NCI-H2227 (cell line): ENCODE results near the gene ARSJ.

Source experiments
- DNase-seq: peaks from one replicate; lab custom pipeline; 2025; ENCODE audit not compliant: unreplicated experiment; lab: John Stamatoyannopoulos, UW

Gene ARSJ

DNA sequence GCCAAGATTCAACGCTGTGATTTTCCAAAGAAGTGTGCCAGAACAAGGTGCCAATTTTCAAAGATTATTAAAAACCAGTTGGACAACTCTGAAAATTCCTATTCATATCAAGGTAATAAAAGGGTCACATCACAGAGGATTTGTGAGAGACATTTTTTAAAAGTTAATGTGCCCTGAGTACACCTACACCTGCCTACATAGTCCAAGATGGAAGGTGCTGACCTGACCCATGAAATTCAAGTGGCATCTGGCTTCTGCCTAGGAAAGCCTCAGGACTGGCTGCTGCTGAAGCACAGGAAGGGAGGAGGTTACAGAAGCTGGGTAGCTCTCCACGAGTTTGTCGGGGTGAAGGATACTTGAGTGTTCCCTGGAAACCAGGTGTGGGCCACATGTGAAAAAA is 11.4 kb upstream of the ARSJ start:
- DNase-seq: no peak

DNA sequence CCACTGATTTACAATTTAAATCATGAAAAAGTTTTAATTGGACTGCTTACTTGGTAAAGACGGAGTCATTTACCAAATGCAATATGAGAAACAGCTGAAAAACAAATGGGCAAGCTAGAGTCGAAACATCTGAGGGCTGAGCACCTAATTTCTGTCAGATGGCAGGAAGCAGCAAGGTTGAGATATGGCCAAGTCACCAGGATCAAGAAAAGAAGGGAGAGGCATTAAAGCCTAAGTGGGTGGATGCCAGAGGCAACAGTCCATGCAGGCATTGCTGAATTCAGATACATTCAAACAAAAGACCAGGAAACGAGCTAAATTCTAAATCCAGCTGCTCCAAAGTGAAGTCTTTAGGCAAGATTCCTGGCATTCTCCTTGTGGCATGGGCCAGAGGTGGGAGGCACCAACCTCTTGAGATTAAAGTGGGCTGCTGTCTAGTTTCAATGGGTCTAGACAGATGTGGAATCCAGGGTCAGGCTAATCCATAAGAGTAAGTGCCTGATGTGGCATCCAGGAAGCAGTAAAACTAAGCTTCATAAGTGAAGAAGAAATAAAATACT is 8.0 kb upstream of the ARSJ start:
- no peak for DNase-seq

DNA sequence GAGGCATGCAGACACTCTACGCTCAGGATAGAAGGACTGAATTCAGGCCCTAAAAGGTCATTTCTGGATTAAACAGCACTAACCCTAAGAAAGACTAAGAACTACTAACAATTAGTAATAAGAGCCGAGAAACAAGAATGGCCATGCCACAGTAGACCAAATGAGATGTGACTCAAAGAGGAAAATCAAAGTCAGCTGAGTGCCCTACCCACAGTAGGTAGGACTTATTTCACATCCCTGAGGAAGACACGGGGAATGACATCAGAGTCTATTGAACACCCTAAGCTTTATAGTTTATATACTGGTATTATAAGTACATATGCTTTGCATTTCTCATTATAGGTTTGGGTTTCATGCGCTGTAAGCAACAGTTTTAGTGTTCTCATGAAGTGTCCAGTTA is 2.7 kb upstream of the ARSJ start:
- no peak for DNase-seq

DNA sequence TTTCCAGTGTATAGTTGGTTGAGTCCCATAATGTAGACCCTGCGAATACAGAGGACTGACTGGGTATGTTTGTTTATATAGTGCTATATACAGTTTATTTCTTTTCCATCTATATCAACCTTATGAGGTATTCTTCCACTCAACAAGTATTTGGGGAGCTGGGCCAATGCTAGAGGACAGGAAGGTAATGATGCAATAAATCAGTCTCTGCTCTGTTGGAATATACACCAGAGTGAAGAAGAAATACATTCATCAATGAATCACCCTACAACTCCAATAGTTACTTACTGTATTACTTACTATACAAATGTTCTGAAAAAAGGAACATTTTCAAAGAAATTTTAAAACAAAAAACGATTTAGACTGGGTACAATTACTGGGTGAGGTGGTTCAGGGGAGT is 2.1 kb upstream of the ARSJ start:
- DNase-seq: no peak

DNA sequence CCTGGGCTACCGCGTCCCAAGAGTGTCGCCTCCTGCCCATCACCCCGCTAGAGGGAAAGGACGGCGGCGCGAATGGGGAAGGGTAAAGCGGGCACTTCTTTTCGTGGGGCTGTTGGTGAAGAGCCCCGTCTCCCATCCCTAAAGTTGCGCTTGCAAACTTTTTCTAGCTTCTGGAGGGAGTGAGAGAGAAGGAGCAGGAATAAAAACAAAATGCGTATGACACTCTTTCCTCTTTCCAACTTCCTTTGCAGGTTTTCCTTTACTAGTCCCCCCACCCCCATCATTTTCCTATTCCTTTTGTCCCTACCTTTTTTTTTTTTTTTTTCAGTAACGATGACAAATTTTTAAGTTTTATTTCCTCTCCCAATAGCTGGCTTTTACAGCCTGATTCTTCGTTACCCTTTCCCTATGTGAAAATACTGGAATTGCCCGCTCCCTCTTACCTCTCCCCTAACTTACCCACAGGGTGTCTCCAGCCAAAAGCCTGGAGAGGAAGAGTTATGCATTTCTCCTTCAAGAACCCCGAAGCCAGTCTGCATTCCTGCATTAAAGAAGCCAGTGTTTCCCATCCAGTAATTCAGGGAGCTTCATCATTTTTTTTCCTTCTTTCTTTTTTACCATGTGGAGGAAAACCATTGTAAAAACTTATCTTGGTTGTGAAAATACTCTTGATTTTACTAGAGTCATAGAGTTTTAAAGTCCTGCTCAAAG is 613 bp upstream of the ARSJ start:
- no peak for DNase-seq

DNA sequence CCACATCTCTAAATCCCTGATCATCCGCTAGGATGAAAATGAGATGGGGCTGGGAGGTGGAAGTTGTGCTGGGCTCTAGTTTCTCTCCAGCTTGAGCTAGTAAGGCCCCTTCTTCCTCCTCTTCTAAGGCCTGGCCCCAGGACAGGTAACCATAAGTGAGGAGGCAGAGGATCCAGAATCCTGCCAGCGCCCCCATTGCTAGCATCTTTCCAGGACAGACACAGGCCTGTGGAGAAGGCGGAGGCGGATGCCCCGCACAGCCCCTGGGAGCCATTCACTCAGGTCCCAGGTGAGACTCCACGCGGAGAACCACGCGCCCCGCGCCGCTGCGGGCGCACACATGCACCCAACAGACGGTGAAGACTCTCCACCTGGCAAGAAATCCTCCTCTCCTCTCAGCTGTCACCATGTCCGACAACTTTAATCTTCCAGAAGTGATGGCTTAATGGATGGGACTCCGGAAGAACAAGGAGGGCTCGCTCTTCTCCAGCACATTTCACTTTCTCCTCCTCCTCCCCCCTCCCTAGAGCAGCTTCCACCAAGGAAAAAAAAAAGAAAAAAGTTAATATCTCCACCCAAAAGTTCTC is 793 bp downstream of the ARSJ start:
- no peak for DNase-seq

DNA sequence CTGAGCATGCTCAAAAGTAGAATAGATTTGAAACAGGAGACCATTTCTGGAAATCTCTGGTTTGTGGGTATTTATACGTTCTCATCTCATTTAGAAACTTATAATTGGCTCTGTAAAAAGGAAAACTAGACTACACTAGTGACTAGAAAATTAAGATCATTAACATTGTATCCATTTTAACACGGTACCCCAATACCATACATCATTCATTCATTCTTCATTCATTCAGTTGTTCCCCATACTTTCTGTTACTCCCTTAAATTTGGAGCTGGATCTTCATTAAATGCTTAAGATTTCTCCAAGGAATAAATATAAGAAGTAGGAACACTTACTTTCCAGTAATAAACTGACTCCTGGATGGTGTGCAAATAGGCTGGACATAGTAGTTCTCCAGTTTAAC is 1.3 kb downstream of the ARSJ start:
- DNase-seq: no peak

DNA sequence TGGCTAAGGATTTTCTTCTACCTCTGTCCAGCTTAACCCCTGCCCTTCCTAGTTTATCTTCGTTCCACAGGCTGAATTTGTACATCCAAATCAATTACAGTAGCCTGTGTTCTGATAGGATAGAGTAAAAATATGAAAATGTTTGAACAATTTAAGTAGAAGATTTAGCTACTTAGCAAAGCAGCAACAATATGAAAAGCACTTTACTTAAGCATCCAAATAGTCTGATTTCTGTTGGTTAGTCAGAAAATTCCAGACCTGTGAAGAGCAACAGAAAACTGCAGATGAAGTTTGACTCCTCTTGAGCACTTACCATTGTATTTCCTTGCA is 2.0 kb downstream of the ARSJ start:
- DNase-seq: no peak

DNA sequence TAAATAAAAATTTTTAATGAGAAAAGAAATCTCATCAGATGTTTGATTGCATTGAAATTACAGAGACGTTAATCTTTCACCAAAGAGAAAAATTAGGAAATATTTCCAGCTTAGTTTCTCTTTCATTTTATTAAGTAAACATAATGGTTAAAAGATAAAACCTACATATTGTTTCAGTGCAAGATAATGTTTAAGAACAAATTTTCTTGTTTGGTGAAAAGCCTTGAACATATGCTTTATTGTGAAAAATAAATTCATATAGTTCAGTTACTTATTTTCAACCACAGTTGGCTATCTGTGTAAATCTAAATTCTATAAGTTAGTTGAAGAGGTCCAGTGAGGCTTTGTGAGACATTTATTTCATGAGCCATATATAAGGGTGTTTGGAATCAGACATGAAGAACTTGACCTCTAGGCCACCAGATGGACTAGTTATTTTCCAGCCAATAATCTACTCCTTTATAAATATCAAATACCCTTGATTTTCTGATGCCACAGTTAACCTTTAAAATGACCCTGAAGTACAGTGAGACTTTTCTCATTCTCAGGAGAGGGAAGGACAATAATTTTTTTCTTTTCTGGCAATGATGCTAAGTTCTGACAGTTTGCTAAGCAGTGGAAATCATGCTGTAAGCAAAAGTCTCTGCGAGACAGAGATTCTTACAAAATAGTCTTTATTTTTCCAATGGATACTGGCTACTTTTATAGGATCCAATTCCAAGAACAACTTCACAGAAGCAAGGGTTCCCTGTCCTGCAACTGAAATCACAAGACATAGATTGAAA is 2.5 kb downstream of the ARSJ start:
- no peak for DNase-seq

DNA sequence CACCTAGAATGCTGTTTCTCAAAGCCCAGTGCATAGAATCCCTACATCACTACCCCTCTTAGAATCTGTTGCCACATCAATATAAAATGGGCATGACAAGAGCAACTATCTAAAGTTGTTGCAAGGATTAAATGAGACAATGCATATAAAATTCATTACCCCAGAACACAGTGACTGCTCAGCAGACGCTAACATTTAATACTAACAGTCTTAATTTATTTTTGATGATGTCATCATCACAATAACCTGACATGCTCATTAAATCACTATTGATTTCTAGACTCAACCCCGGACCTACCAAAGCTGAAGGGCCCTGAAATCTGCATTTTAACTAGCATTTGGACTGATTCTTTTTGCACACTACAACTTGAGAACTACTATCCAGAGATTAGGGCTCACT is 3.9 kb downstream of the ARSJ start:
- no peak for DNase-seq

DNA sequence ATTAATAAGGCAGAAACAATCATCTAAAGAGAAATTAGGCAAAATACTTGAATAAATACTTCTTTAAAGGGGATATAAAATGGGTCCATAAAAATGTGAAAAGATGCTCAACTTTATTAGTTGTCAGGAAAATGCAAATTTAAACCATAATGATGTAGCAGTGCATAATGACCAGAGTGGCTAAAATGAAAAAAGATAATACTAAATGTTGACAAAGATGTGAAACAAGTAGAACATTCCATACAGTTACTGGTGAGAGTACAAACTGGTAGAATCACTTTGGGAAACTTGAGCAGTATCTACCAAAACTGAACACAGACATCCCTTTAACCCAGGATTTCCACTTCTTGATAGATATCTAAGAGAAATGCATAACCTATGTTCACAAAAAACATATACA is 5.0 kb downstream of the ARSJ start:
- no peak for DNase-seq

DNA sequence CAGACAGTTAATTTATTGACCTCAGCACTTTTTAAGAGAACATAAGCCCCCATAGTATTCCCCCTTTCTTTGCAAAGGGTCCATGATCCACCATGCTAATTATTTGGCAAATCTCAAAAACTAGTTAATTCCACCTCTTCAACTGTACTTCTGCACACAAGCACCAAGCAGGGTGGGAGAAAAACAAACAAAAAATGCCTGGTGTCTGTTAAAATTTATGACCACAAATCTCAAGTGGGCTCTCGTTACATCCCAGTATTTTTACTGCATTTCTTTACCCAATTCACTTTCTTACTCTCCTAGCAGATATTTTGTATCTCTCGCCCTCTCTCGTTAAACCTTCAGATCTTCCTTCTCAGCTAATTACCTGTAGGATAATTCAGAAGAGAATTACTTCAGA is 6.1 kb downstream of the ARSJ start:
- DNase-seq: no peak

DNA sequence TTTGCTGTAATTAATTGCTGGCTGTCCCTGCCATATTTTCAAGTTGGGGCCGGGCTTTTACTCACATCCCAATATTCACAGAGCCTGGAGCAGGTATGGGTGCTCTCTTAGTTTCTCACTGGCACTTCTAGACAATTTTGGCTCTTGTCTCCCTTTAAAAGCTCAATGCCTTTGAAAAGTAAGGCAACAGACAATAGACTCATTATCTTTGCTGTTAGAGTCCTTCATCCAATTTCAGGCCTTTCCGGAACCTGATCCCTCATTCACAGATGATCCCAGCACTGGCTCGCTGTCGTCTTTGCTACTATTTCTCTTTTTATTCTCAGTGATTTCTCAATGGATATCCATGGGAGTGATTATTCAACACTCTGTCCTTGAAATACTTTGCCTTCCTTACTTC is 6.7 kb downstream of the ARSJ start:
- DNase-seq: no peak

DNA sequence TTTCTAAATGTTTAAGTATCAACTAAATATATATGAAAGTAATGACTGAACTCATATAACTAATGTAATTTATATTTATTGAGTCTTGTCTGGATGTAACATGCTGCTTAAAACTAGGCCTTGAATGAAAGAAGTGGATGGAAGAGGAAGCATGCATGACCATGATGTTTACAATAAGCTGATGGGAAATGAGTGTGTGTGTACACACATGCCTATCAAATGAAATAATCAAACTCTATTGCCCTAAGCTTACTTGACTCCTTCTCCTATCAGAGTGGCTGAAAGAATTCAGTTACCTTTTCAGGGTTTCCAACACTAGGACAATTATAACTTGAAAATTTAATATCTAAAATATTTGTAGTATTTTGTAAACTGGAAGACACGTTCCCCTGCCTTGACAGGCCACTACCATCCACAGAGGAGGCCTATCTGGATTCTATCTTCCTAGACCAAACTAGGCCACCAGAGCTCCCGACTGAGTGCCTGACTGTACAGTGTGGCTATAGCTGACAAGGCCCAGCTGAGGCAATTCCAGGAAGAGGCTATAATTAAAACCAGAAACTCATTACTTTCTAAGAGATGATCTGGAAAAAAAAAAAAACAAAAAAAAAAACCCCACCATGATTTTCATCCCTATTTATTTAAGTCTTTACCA is 7.6 kb downstream of the ARSJ start:
- DNase-seq: no peak

DNA sequence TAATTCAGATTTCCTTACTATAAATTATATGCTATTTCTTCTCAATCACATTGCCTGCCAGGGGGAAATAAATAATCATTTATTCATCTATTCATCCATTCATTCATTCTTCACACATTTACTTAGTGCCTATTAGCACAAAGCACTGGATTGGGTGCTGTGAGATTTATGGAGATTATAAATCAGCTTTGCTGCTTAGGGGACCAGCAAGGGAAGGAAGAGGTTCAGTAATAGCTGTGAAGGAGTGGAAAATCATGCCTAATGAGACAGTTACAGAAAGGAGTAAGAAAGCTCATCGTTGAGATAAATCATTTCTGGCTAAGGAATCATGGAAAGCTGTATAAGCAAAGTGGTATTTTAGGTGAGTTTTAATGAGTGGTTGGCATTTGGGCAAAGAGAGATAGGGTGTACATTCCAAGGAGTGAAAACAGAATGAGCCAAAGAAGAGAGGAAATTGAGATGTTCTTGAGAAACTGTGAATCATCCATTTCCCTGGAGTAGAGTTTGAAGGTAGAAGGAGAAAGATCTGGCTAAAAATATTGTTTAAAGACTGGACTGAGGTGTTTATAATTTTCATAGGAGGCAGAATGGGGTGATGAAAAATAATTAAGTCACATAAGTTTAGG is 9.6 kb downstream of the ARSJ start:
- no peak for DNase-seq

DNA sequence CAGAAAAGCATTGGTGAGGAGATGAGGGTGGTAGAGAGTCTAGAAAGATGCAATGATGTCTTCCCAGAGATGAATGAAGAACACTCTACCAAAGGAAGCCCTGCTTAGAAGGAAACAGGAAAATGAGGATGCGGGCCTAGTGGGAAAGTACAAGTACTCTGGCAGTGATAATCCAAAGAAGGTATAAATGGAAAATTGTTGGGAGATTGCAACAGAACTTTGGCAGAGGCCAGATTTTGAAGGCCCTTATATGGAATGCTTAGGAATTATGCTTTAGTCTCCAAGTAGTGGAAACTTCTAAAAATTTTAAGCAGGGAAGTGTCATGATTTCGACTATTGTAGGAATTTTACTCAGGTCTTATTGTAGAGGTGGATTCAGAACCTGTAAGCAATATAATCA is 11.0 kb downstream of the ARSJ start:
- DNase-seq: no peak

DNA sequence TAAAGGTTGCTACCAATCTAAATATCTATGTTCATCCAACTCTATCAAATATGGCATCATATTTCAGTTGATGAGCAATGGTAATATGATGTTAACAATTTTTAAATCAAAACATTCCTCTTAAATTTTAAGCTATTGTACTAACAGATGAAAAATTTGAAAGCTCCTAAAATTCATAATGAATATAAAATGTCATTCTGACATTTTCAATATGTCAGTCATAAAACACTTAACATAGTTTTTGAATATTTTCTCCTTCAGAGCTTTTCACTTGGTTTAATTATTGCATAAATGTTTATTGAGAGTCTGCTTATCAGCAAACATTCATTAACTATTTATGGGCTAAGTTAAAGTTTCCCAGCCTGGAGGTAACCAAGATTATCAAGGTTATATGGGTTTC is 11.8 kb downstream of the ARSJ start:
- DNase-seq: no peak

DNA sequence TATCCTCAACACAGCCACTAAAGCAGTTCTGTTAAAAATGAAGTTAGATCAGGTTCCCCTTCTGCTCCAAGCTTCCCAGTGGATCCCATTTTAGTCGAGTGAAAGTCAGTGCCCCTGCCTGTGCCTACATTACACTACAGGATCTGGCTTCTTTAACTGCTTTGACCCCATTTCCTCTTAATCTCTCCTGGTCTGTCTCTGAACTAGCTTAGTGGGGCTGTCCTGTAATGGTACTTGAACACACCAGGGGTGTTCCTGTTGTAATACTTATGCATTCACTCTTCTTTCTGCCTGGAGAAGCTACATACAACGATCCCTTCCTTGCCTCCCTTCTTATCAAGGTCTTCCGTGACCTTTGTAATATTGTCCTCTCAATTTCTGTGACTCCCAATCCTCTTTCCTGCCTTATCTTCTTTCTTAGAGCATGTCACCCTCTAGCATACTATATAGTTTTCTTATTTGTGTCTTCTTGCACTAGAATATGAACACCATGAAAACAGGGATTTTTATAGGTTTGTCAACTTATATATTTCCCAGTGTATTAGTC is 16.7 kb downstream of the ARSJ start:
- DNase-seq: no peak

DNA sequence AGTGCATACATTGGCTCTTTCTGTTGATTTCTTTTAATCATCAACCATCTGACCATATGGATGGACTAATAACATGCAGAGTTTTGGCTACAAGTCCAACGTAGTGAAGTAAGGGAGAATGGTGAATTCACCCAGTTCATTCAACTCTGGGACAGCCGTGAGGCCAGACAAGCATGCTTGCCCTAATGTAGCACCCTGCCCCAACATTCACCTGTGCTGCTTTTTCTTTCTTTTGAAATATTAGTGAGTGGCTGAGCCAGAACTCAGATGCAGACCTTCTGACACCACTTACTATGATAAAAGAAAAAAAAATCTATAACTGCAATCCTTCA is 17.5 kb downstream of the ARSJ start:
- DNase-seq: no peak

DNA sequence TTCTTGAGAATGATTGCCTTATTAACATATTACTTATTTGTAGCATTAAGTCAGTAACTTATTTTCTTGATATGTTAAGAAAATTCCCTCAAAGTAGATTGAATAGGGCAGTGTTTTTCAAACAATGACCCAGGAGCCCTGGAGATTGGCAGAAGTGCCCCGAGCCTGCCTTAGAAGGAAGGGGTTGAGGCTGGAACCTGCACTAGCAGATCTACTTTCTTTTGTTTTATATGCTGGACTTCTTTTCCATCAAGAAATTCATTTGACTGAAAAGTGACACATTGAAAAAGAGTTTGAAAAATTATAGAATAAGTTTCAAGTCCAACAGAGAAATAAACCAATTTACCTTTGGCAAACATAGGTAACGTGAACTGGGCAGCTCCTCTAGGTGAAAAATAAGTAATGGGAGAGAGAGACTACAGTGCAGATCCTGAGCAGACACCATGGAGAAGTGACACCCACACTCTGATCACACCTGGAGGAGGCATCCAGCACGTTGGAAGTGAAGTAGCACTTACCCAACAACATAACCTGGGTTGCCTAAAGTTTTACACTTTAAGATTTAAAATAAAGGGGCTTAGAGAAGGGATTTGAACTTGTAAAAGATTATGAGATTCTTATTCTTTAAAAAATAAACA is 18.6 kb downstream of the ARSJ start:
- DNase-seq: no peak

DNA sequence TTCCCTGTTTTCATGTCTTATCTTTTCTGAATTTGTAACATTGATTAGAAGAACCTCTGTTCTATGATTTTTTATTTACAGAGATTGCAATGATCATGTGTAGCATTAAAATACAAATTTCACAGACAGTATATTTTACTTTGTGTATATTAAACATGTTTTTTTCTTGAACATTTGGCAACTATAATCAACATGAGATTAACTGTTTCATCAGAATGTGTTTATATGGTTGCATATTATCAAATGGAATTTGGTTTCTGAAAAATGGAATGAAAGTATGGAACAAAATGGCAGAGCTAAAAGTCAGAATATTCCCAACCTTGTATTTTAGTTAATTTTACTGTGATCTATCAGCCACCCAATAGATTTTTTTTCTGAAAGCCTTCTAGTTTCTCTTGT is 19.9 kb downstream of the ARSJ start:
- DNase-seq: no peak
